RWPE2 (cell line): ENCODE data around the gene ZNF148.

Experiments used
- ATAC-seq: fragments of 200-7000 bp; cut with Tn5 transposase; 3 replicates; pipeline ENCODE4 v1.9.1; 2021; ENCODE audit warnings: low read depth
- DNase-seq: peaks from one replicate; pipeline ENCODE4 v3.0.0-alpha.2; 2020; ENCODE audit warnings: low spot score
- H3K27ac ChIP-seq: fragments of 450-650 bp; 2 replicates; pipeline ENCODE4 v1.5.1; 2017; ENCODE audit warnings: mild to moderate bottlenecking; ENCODE audit not compliant: poor library complexity, severe bottlenecking
- H3K27me3 ChIP-seq: fragments of 250-450 bp; sonication (Bioruptor Pico); 2 replicates; pipeline ENCODE4 v1.5.1; 2021; ENCODE audit warnings: mild to moderate bottlenecking, moderate library complexity; ENCODE audit not compliant: insufficient read depth, poor library complexity, severe bottlenecking
- H3K36me3 ChIP-seq: fragments of 250-450 bp; sonication (Bioruptor Pico); 2 replicates; pipeline ENCODE4 v1.5.1; 2020; ENCODE audit warnings: low read depth, mild to moderate bottlenecking, moderate library complexity
- H3K4me1 ChIP-seq: fragments of 250-450 bp; sonication (Bioruptor Pico); 2 replicates; pipeline ENCODE4 v1.5.1; 2021; ENCODE audit warnings: mild to moderate bottlenecking, moderate library complexity; ENCODE audit not compliant: insufficient read depth, poor library complexity, severe bottlenecking
- H3K4me3 ChIP-seq: fragments of 250-450 bp; sonication (Bioruptor Pico); 2 replicates; pipeline ENCODE4 v1.5.1; 2021; ENCODE audit warnings: mild to moderate bottlenecking, moderate library complexity; ENCODE audit not compliant: severe bottlenecking
- H3K9me3 ChIP-seq: fragments of 250-450 bp; sonication (Bioruptor Pico); 2 replicates; pipeline ENCODE4 v1.5.1; 2021; ENCODE audit warnings: mild to moderate bottlenecking, moderate library complexity; ENCODE audit not compliant: severe bottlenecking
- CTCF ChIP-seq: fragments of 450-650 bp; IDR thresholded peaks from one replicate; pipeline ENCODE4 v1.5.1; 2017; ENCODE audit warnings: mild to moderate bottlenecking, moderate library complexity; ENCODE audit not compliant: poor library complexity, severe bottlenecking

The ZNF148 gene

GRCh38 chr3:125190786-125191185 is 184.3 kb downstream of the ZNF148 start:
- H3K9me3 ChIP-seq: no peaks in the 10 kb centered on the region
- no peak overlapping the region for H3K27ac ChIP-seq
- no peaks in the 10 kb centered on the region for H3K27me3 ChIP-seq
- no peak for DNase-seq
- H3K4me3 ChIP-seq: no peak overlapping the region
- H3K4me1 ChIP-seq: no peaks in the 10 kb centered on the region
- no peak for TF ChIP-seq CTCF
- no peak for ATAC-seq
- H3K36me3 ChIP-seq: no peaks in the 10 kb centered on the region

GRCh38 chr3:125189378-125190165 is 185.6 kb downstream of the ZNF148 start:
- no peak for ATAC-seq
- H3K4me1 ChIP-seq: no peaks in the 10 kb centered on the region
- TF ChIP-seq CTCF: no peak
- no peaks in the 10 kb centered on the region for H3K9me3 ChIP-seq
- no peaks in the 10 kb centered on the region for H3K36me3 ChIP-seq
- no peaks in the 10 kb centered on the region for H3K27me3 ChIP-seq
- no peak for DNase-seq
- no peak overlapping the region for H3K27ac ChIP-seq
- no peak overlapping the region for H3K4me3 ChIP-seq

- no peaks in the 10 kb centered on the region for H3K9me3 ChIP-seq
- DNase-seq: no peak
These were observed 186.2 kb downstream of the ZNF148 start for GRCh38 chr3:125188955-125189354.

GRCh38 chr3:125187599-125187910 is 187.6 kb downstream of the ZNF148 start:
- no peaks in the 10 kb centered on the region for H3K4me1 ChIP-seq
- H3K36me3 ChIP-seq: no peaks in the 10 kb centered on the region
- H3K4me3 ChIP-seq: no peak overlapping the region
- ATAC-seq (no peak), DNase-seq (no peak)
- H3K27me3 ChIP-seq: no peaks in the 10 kb centered on the region
- no peak for TF ChIP-seq CTCF
- no peaks in the 10 kb centered on the region for H3K9me3 ChIP-seq
- no peak overlapping the region for H3K27ac ChIP-seq

More at GRCh38 chr3:125188955-125189354, 186.2 kb downstream of the ZNF148 start:
- Histone ChIP-seq H3K4me1 (no peaks in the 10 kb centered on the region), H3K27ac (no peak overlapping the region), H3K4me3 (no peak overlapping the region), H3K36me3 (no peaks in the 10 kb centered on the region), H3K27me3 (no peaks in the 10 kb centered on the region)
- no peak for TF ChIP-seq CTCF
- ATAC-seq: no peak

GRCh38 chr3:125186800-125187598 is 188.1 kb downstream of the ZNF148 start:
- DNase-seq: no peak
- Histone ChIP-seq H3K4me1 (no peaks in the 10 kb centered on the region), H3K36me3 (no peaks in the 10 kb centered on the region), H3K27ac (no peak overlapping the region), H3K4me3 (no peak overlapping the region), H3K9me3 (no peaks in the 10 kb centered on the region), H3K27me3 (no peaks in the 10 kb centered on the region)
- TF ChIP-seq CTCF: no peak
- no peak for ATAC-seq
